OCI-LY7 (cell line): ENCODE results near the gene PPP3CA. TPM values are rescaled to one million over a fixed set of nuclear protein-coding genes. Genes with fewer than 3 reads are reported as not detected.

Experiments used
- BruUV-seq: library from RNA; stranded (reverse); fragments of 400-500 nt; replicated peaks from 2 replicates; lab custom pipeline; 2021; lab: Mats Ljungman, UMichigan
- CTCF ChIA-PET: fragments of 300-600 bp; sonication (Branson Sonifier 250); formaldehyde crosslinking; loops from one replicate; lab custom pipeline; 2022; ENCODE audit warnings: antibody characterized with exemption; ENCODE audit not compliant: unreplicated experiment; lab: Charles Lee
- POLR2A ChIA-PET: fragments of 300-600 bp; sonication (Branson Sonifier 250); formaldehyde crosslinking; loops from one replicate; lab custom pipeline; 2022; ENCODE audit warnings: antibody characterized with exemption; lab: Charles Lee
- DNase-seq: peaks from one replicate; pipeline ENCODE4 v3.0.0-alpha.2; 2015; ENCODE audit warnings: low spot score
- H2AFZ ChIP-seq: fragments of 200-600 bp; sonication (generic), shearing (Covaris generic); 2 replicates; pipeline ENCODE4 v1.6.1; 2014; ENCODE audit warnings: mild to moderate bottlenecking, antibody characterized with exemption, low read length, moderate library complexity
- H3K27ac ChIP-seq: fragments of 200-600 bp; sonication (generic); 2 replicates; pipeline ENCODE4 v1.5.1; 2014; ENCODE audit warnings: mixed run types, low read depth, mild to moderate bottlenecking, moderate library complexity, low read length, inconsistent platforms; ENCODE audit not compliant: poor library complexity, severe bottlenecking
- H3K36me3 ChIP-seq: fragments of 200-600 bp; sonication (generic); 2 replicates; pipeline ENCODE4 v1.6.1; 2014; ENCODE audit warnings: mild to moderate bottlenecking, antibody characterized with exemption, low read length, moderate library complexity, mixed read lengths; ENCODE audit not compliant: insufficient read depth
- H3K4me1 ChIP-seq: fragments of 200-600 bp; sonication (generic); 2 replicates; pipeline ENCODE4 v1.5.1; 2014; ENCODE audit warnings: mild to moderate bottlenecking, low read length; ENCODE audit not compliant: insufficient read depth, poor library complexity, severe bottlenecking
- H3K4me2 ChIP-seq: fragments of 200-600 bp; sonication (generic); 2 replicates; pipeline ENCODE4 v1.6.1; 2014; ENCODE audit warnings: mild to moderate bottlenecking, low read length
- H3K4me3 ChIP-seq: fragments of 200-600 bp; sonication (generic); 2 replicates; pipeline ENCODE4 v1.5.1; 2014; ENCODE audit warnings: mild to moderate bottlenecking, low read depth, low read length; ENCODE audit not compliant: poor library complexity, severe bottlenecking
- H3K79me2 ChIP-seq: fragments of 200-600 bp; sonication (generic); 2 replicates; pipeline ENCODE4 v1.6.1; 2016; ENCODE audit warnings: low read depth, mild to moderate bottlenecking, low read length, moderate library complexity, mixed read lengths; ENCODE audit not compliant: insufficient read depth
- H3K9me2 ChIP-seq: fragments of 200-600 bp; sonication (generic); 2 replicates; pipeline ENCODE4 v1.6.1; 2016; ENCODE audit warnings: mild to moderate bottlenecking, low read length, mixed read lengths; ENCODE audit not compliant: insufficient read depth
- H3K9me3 ChIP-seq: fragments of 200-600 bp; sonication (generic); 2 replicates; pipeline ENCODE4 v1.6.1; 2014; ENCODE audit warnings: mild to moderate bottlenecking, mixed run types, low read length, mixed read lengths
- H4K20me1 ChIP-seq: fragments of 200-600 bp; sonication (generic); 2 replicates; pipeline ENCODE4 v1.6.1; 2014; ENCODE audit warnings: mild to moderate bottlenecking, antibody characterized with exemption, low read length, moderate library complexity, mixed read lengths; ENCODE audit not compliant: insufficient read depth
- CTCF ChIP-seq: fragments of 200-600 bp; sonication (generic); conservative IDR thresholded peaks from 2 replicates; pipeline ENCODE4 v1.5.1; 2014; ENCODE audit warnings: mild to moderate bottlenecking, antibody characterized with exemption, low read length, moderate library complexity, mixed read lengths
- EZH2phosphoT487 ChIP-seq: fragments of 200-600 bp; sonication (generic); IDR thresholded peaks from 2 replicates; pipeline ENCODE4 v1.6.1; 2018; ENCODE audit warnings: low read depth, borderline replicate concordance, mild to moderate bottlenecking, mixed run types, antibody characterized with exemption, low read length, moderate library complexity, mixed read lengths
- intact Hi-C: fragments of 100-400 bp; cut with micrococcal nuclease; formaldehyde crosslinking; loops from one replicate; pipeline ENCODE4 v1.10.0; 2022; ENCODE audit not compliant: unreplicated experiment
- total RNA-seq, 2 experiments: library from RNA; depleted of rRNA in 1 of 2; stranded (reverse); fragments of >200 nt in 1 of 2; shearing (Covaris generic) in 1 of 2; gene quantifications; 2 replicates each; pipeline ENCODE4 v1.2.3, GENCODE V29; 2014 to 2022

The PPP3CA gene
- total RNA-seq, 2 experiments from 2014 or later: 9.2 to 13.6 TPM

DNA sequence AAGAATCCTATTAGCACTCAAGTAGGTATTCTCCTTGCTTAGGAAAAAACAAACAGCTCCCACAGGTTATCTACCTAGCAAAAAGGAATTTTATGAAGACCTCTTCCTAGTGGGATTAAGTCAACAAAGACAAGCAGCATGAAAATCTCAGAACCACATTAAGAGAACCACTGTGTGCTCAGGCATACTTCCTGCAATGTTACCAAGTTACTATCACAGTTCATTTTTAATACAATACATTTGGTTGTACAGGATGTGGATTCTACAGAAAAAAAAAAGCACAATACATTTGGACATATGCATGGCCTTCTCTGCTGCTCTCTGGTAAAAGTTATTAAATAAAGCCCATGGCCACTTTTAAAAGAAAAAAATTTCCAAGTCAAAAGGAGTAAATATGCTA lies 193.7 kb downstream of the PPP3CA start:
- CTCF ChIA-PET: no interaction called here
- POLR2A ChIA-PET: interaction anchor here (0.8 to 1.2 kb wide), 2 partner anchors 34 to 85 kb away, joined by 4 read pairs; no protein-coding TSS in a partner anchor

GRCh38 chr4:101152521-101152920 lies 194.8 kb downstream of the PPP3CA start:
- TF ChIP-seq EZH2phosphoT487 (no peak), CTCF (no peak)

More for the DNA sequence above, 193.7 kb downstream of the PPP3CA start:
- H3K9me2 ChIP-seq: no peaks in the 10 kb centered on the region
- H4K20me1 ChIP-seq: no peaks in the 10 kb centered on the region
- peak overlapping the region; percentile 78 for H2AFZ ChIP-seq
- TF ChIP-seq EZH2phosphoT487 (no peak), CTCF (no peak)
- no TSS peak for BruUV-seq
- H3K4me2 ChIP-seq: peak overlapping the region; percentile 47
- DNase-seq: peak; percentile 56
- H3K4me3 ChIP-seq: no peak overlapping the region
- H3K36me3 ChIP-seq: no peaks in the 10 kb centered on the region
- intact Hi-C loops: no loop called here
- H3K9me3 ChIP-seq: no peaks in the 10 kb centered on the region
- H3K4me1 ChIP-seq: peaks cover 21% of the 10 kb centered on the region
- H3K27ac ChIP-seq: peak overlapping the region; percentile 29
- H3K79me2 ChIP-seq: no peaks in the 10 kb centered on the region

DNA sequence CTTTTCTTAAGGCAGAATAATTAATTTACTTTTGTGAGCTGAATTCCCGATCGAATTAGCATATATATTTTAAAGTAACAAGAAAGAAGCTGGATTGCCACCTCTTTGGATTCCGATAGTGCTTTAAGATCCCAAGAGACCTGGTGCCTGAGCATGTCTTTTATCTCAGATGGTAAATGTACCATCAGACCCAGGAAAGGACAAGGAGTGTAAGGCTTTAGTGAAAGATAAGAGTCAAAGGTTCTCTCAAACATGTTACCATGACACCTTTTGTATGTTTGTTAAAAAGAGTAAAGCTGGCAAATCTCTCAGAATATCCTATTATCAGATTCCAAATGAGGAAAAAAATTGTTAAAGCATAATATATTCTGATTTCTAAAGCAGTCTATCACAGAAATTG lies 198.8 kb downstream of the PPP3CA start:
- no peak for DNase-seq
- Histone ChIP-seq H3K36me3 (no peaks in the 10 kb centered on the region), H4K20me1 (no peaks in the 10 kb centered on the region), H3K4me1 (peaks cover 10% of the 10 kb centered on the region), H3K9me3 (no peaks in the 10 kb centered on the region), H3K27ac (no peak overlapping the region), H3K4me3 (no peak overlapping the region), H3K9me2 (no peaks in the 10 kb centered on the region), H2AFZ (no peak overlapping the region), H3K4me2 (no peak overlapping the region), H3K79me2 (no peaks in the 10 kb centered on the region)
- intact Hi-C loops: no loop called here
- ChIA-PET CTCF (no interaction called here), POLR2A (interaction anchor here (1.4 to 5.3 kb wide), 4 partner anchors 10 to 18 kb away, joined by 4 to 28 read pairs (median 8); no protein-coding TSS in a partner anchor)
- no TSS peak for BruUV-seq
- TF ChIP-seq CTCF: no peak
- no peak for TF ChIP-seq EZH2phosphoT487

More at GRCh38 chr4:101152521-101152920, 194.8 kb downstream of the PPP3CA start:
- intact Hi-C loops: no loop called here
- no TSS peak for BruUV-seq
- no peak overlapping the region for H3K4me2 ChIP-seq
- no peaks in the 10 kb centered on the region for H3K36me3 ChIP-seq
- no peaks in the 10 kb centered on the region for H4K20me1 ChIP-seq
- H3K79me2 ChIP-seq: no peaks in the 10 kb centered on the region
- H3K27ac ChIP-seq: no peak overlapping the region
- H3K4me1 ChIP-seq: peaks cover 21% of the 10 kb centered on the region
- POLR2A ChIA-PET: interaction anchor here (0.6 kb wide), 1 partner anchor 72 kb away, joined by 3 read pairs; no protein-coding TSS in a partner anchor
- no peak for DNase-seq
- H2AFZ ChIP-seq: no peak overlapping the region
- no peak overlapping the region for H3K4me3 ChIP-seq
- H3K9me2 ChIP-seq: no peaks in the 10 kb centered on the region
- no peaks in the 10 kb centered on the region for H3K9me3 ChIP-seq
- CTCF ChIA-PET: no interaction called here
